ENCODE results near the gene AP1S2. TPM values are rescaled to one million over a fixed set of nuclear protein-coding genes. Genes with fewer than 3 reads are reported as not detected.

The AP1S2 gene
- polyA plus RNA-seq, 1 donor (not counting 4 experiments of a cell fraction or from before 2014, with no cell fraction given): 15.0 TPM

DNA sequence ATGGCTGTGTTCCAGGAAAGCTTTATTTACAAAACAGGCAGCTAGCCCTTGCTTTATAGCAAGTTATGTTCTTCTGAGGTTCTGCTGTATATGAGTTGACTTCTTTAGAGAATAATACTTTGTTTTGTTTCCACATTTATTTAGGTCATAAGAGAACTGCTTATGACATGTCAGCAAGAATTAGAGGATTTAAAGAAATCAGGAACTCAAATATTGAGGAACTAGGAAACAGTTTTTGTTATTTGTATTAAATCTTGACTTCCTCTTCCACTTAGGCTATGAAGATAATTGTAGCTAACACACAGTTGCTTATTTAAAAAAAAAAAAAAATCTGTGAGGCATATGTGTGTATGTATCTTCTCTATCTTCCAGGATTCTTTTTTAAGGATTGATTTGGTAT lies 50.0 kb downstream of the AP1S2 start:
- H4K20me1 ChIP-seq (ENCODE audit: control insufficient read depth, extremely low read depth, insufficient read depth, low read length): no peaks in the 10 kb centered on the region
- dilution Hi-C loops (cut with MboI; ENCODE audit: extremely low pct_ligation_motif_present, low sequenced_read_pairs): no loop called here
- H3K4me3 ChIP-seq (ENCODE audit: control insufficient read depth in 2 of 3, extremely low read depth in 1 of 3, insufficient read depth in 2 of 3, low read depth in 1 of 3, low read length in 3 of 3): no peak overlapping the region
- no peak overlapping the region for H3K9ac ChIP-seq (ENCODE audit: control insufficient read depth, extremely low read depth, insufficient read depth, low read length)
- H3K4me1 ChIP-seq (ENCODE audit: control insufficient read depth, extremely low read depth, insufficient read depth, low read length): no peaks in the 10 kb centered on the region
- TF ChIP-seq, protein P1, sequence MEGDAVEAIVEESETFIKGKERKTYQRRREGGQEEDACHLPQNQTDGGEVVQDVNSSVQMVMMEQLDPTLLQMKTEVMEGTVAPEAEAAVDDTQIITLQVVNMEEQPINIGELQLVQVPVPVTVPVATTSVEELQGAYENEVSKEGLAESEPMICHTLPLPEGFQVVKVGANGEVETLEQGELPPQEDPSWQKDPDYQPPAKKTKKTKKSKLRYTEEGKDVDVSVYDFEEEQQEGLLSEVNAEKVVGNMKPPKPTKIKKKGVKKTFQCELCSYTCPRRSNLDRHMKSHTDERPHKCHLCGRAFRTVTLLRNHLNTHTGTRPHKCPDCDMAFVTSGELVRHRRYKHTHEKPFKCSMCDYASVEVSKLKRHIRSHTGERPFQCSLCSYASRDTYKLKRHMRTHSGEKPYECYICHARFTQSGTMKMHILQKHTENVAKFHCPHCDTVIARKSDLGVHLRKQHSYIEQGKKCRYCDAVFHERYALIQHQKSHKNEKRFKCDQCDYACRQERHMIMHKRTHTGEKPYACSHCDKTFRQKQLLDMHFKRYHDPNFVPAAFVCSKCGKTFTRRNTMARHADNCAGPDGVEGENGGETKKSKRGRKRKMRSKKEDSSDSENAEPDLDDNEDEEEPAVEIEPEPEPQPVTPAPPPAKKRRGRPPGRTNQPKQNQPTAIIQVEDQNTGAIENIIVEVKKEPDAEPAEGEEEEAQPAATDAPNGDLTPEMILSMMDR (optimal IDR thresholded peaks at IDR 0.05 in 1 of 3, IDR thresholded peaks at IDR 0.05 in 1 of 3, conservative IDR thresholded peaks at IDR 0.05 in 1 of 3; ENCODE audit: extremely low read depth in 1 of 3, insufficient read depth in 2 of 3, low read length in 3 of 3): no peak
- no peak for TF ChIP-seq EZH2 (IDR thresholded peaks at IDR 0.05; ENCODE audit: low read length)
- H2AFZ ChIP-seq (ENCODE audit: control insufficient read depth, low read length): no peak overlapping the region
- DNase-seq (ENCODE audit: low read depth, low spot score) (no peak), FAIRE-seq (no peak)
- H3K36me3 ChIP-seq (ENCODE audit: control insufficient read depth in 2 of 2, extremely low read depth in 1 of 2, insufficient read depth in 2 of 2, low read length in 2 of 2): peaks cover 12 to 14% of the 10 kb centered on the region in 2 experiments
- H3K79me2 ChIP-seq (ENCODE audit: control insufficient read depth, insufficient read depth, low read length): no peaks in the 10 kb centered on the region
- H3K4me2 ChIP-seq (ENCODE audit: control insufficient read depth, extremely low read depth, insufficient read depth, low read depth, low read length): no peak overlapping the region
- no peaks in the 10 kb centered on the region for H3K27me3 ChIP-seq (ENCODE audit: control insufficient read depth, extremely low read depth, insufficient read depth, low read length)
- H3K9me3 ChIP-seq (ENCODE audit: control insufficient read depth, low read depth, low read length): no peaks in the 10 kb centered on the region
- no peak overlapping the region for H3K27ac ChIP-seq (ENCODE audit: control insufficient read depth, insufficient read depth, low read length)
- H3K9me1 ChIP-seq (ENCODE audit: control insufficient read depth, extremely low read depth, insufficient read depth, low read length): no peaks in the 10 kb centered on the region

DNA sequence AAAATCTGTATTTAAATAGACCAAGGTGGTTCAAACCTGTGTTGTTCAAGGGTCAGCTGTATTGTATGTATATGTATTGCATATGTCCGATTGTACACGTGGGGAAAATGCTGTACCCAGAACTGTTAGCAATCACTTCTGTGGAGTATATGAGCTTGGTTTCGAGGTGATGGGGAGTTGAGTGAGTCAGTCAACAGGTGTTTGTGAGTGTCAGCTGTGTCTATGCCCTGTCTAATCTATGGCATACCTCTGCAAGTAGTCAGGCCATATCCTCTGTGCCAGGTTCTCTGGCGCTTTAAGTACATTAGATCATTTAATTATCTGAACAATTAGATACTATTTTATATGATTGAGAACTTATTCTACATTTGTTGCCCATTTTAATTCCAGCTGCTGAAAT lies 56.9 kb downstream of the AP1S2 start:
- TF ChIP-seq EZH2 (IDR thresholded peaks at IDR 0.05; ENCODE audit: low read length): no peak
- TF ChIP-seq, protein P1 (optimal IDR thresholded peaks at IDR 0.05 in 1 of 3, IDR thresholded peaks at IDR 0.05 in 1 of 3, conservative IDR thresholded peaks at IDR 0.05 in 1 of 3; ENCODE audit: extremely low read depth in 1 of 3, insufficient read depth in 2 of 3, low read length in 3 of 3): no peak
- peaks cover 30% of the 10 kb centered on the region for H3K79me2 ChIP-seq (ENCODE audit: control insufficient read depth, insufficient read depth, low read length)
- H3K27me3 ChIP-seq (ENCODE audit: control insufficient read depth, extremely low read depth, insufficient read depth, low read length): no peaks in the 10 kb centered on the region
- no peak overlapping the region for H2AFZ ChIP-seq (ENCODE audit: control insufficient read depth, low read length)
- DNase-seq (ENCODE audit: low read depth, low spot score) (no peak), FAIRE-seq (no peak)
- H3K4me1 ChIP-seq (ENCODE audit: control insufficient read depth, extremely low read depth, insufficient read depth, low read length): peaks cover 2% of the 10 kb centered on the region
- H3K4me3 ChIP-seq (ENCODE audit: control insufficient read depth in 2 of 3, extremely low read depth in 1 of 3, insufficient read depth in 2 of 3, low read depth in 1 of 3, low read length in 3 of 3): no peak overlapping the region
- H3K36me3 ChIP-seq (ENCODE audit: control insufficient read depth in 2 of 2, extremely low read depth in 1 of 2, insufficient read depth in 2 of 2, low read length in 2 of 2): peaks cover 0 to 5% of the 10 kb centered on the region in 2 experiments
- dilution Hi-C loops (cut with MboI; ENCODE audit: extremely low pct_ligation_motif_present, low sequenced_read_pairs): no loop called here
- H3K9me1 ChIP-seq (ENCODE audit: control insufficient read depth, extremely low read depth, insufficient read depth, low read length): no peaks in the 10 kb centered on the region
- H4K20me1 ChIP-seq (ENCODE audit: control insufficient read depth, extremely low read depth, insufficient read depth, low read length): peaks cover 3% of the 10 kb centered on the region
- H3K9me3 ChIP-seq (ENCODE audit: control insufficient read depth, low read depth, low read length): no peaks in the 10 kb centered on the region
- H3K9ac ChIP-seq (ENCODE audit: control insufficient read depth, extremely low read depth, insufficient read depth, low read length): no peak overlapping the region
- no peak overlapping the region for H3K27ac ChIP-seq (ENCODE audit: control insufficient read depth, insufficient read depth, low read length)
- no peak overlapping the region for H3K4me2 ChIP-seq (ENCODE audit: control insufficient read depth, extremely low read depth, insufficient read depth, low read depth, low read length)
